Activated CD4-positive, CD25-positive, alpha-beta regulatory T cell (primary cell): ENCODE results near the gene TXN.
"Not testable (repeated sequence)": the region's sequence is repeated elsewhere in the genome, so short reads cannot be mapped to it uniquely, and the experiment has no call there.

Experiments
- DNase-seq, 4 experiments: peaks; one replicate each; lab custom pipeline; 2025; lab: John Stamatoyannopoulos, UW

The TXN gene

DNA sequence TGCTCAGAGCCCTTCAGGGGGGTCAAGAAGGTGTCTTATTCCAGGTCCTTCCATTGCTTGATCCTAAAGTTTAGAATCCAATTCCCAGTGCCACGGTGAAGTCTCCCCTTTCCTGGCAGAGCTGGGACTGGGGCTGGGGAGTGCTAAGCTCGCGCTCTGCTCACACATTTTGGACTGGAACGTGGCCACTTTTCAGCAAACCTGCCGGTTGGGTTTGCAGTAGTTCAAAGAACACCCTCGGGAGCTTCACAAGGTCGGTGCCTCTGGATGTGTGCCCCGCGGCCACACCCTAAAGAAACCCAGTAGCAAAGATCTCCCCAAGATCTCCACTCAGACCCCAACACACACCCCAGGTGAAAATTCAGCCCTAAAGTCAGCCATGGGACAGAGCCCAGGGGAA, 48.3 kb downstream of the TXN start, which contains the start of gene C9orf152:
Gene C9orf152 (minus strand): TSS at position 129 of the 400 bp plus-strand sequence. CDS start 580 bp downstream, outside the sequence.
- DNase-seq = no peak

DNA sequence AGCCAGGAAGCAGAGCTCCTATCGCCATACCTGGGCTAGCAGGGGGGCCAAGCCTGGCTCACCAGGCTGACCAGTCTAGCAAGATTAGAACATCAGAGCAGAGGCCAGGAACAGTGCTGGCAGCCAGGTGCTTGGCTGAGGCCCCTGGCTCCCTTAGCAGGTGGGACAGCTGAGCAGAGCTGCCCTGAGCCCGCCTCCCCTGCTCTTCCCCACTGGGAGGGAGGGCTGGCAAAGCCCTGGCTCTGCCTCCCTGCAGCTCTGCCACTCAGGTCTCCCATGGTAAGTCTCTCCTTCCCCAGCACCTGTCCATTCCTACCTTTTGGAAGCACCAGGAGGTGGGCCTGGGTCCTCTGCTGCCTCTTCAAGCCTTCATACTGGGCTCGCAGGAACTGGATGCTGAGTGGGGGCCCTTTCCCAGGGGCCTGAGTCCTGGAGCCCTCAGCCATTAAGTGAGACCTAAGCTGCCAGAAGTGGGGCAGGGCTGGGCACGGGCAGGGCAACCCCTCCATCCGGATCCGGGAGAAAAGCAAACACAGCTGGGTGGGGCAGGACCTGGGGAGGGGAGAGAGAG, 49.2 kb downstream of the TXN start:
- no peak for DNase-seq

DNA sequence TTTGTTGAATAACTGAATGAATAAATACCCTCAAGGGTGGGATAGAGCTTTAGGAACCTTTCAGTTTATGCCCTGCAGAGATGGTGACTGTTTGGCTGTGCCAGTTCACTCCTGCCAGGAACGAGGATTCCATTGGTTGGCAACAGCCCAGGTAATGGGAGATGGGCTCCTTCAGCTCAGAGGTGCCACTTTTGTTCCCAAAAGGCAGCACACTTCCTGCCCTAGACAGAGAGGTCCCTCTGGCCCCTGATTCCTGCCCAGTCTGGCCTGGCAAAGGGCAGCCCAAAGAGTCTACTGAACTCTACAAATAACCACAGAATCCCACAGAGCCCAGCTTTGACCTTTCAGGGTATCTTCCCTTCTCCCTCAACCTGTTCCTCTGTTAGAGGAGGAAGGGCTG, 49.9 kb downstream of the TXN start:
- no peak for DNase-seq

DNA sequence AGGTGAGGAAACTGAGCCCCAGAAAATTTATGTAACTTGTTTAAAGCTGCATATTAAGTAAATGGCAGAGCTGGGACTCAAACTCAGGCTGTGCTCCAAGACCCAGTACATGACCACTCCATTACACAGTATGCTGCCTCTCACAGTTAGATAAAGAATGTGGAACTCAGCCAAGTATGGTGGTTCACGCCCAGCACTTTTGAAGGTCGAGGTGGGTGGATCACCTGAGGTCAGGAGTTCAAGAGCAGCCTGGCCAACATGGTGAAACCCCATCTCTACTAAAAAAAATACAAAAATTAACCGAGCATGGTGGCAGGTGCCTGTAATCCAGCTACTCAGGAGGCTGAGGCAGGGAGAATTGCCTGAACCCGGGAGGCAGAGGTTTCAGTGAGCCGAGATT, 50.7 kb downstream of the TXN start:
- DNase-seq = not testable (repeated sequence)

DNA sequence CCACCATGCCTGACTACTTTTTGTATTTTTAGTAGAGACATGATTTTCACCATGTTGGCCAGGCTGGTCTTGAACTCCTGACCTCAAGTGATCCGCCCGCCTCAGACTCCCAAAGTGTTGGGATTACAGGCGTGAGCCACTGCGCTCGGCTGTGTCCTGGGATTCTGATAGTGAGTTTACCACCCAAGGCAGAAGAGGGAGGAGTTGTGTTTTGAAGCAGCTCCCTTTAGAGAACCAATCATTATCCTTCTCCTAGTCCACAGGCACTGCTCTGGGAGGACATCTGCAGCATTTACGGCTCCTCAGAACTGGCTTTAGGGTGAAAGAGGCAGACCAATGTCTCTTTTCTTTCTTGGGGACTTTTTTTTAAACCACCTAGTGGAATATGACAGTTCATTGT, 54.1 kb downstream of the TXN start:
- DNase-seq = no peak

DNA sequence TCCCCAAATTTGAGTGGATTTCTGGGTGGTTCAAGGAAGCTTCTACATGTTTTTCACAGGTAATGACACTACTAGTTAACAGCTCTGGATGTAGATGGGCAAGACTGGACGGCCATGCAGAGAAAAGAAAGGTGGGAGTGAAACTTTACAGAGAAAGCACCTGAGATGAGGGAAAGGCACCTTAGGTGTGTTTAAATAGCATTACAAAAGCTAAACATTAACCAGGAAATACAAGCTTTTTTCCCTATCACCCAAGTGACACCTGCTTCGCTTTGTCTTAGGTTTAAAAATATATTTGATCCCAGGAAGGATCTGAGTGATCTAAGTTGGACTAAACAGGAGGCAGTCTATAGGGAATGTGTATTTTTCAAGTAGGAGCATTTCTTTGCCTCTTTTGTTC, 56.7 kb downstream of the TXN start:
- DNase-seq = no peak

DNA sequence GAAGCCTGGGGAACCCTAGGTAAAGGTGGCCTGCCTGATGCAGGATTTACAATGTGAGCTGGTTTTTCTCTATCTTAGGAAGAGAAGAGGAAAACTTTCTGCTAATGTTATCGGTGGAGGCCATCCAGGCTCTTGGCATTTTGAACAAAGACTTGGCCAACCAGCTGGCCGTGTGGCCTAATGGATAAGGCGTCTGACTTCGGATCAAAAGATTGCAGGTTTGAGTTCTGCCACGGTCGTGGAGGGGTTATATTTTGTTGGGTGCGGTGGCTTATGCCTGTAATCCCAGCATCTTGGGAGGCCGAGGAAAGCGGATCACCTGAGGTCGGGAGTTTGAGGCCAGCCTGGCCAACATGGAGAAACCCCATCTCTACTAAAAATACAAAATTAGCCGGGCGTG, 58.0 kb downstream of the TXN start:
- no peak for DNase-seq

DNA sequence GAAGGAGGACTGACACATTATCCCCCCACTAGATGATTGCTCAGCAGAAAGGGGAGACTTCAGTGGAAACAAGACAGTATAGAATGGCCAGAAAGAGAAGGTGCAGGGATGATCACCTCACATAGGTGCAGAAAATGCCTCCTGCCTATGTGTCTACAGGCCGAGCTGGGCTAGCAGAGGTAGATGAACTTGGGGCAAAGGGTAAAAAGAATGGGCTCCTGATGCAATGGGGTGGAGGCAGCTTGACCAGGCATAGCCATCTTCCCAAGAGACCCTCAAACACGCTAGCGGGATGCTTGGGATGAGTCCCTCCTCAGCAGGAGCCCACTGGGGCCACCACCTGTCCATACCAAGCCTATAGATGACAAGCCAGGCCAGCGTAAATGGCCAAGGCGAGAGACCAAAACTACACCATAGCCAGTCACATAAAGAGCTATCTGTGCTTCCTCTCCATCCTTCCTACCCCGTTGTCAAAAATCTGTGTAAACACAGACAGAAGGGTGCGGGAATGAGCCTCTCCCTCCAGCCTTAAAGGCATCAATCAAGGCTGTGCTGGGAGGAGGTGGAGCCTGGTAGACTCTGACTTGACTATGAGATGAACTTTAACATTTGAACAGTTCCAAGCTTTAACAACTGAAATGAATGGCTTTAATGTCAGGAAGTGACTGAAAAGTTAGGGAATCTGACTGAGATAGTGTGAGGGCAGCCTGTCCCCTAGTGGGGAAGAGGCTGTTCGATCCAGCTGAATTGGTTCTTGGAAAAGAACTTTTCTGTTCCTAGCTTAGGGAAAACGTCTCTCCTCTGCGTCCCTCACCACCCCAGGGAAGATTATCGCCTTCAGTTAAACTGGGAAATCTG, 58.7 kb downstream of the TXN start:
- no peak for DNase-seq

DNA sequence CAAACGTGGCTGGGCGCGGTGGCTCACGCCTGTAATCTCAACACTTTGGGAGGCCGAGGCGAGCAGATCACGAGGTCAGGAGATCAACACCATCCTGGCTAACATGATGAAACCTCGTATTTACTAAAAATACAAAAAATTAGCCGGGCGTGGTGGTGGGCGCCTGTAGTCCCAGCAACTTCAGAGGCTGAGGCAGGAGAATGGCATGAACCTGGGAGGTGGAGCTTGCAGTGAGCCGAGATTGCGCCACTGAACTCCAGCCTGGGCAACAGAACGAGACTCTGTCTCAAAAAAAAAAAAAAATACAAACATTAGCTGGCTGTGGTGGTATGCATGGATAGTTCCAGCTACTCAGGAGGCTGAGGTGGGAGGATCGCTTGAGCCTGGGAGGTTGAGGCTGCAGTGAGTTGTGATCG, 60.2 kb downstream of the TXN start:
- DNase-seq = not testable (repeated sequence)
